ENCODE results near the gene MRPS14. TPM values are rescaled to one million over a fixed set of nuclear protein-coding genes. Genes with fewer than 3 reads are reported as not detected.

MRPS14 gene
- total RNA-seq, 1 donor from 2014 or later, result 20.3 TPM

GRCh38 chr1:175009532-175009931, 13.7 kb downstream of the MRPS14 start:
- no peak overlapping the region for H3K4me2 ChIP-seq (ENCODE audit: low read length)
- H3K27ac ChIP-seq (ENCODE audit: low read depth, low read length), result no peak overlapping the region
- no peaks in the 10 kb centered on the region for H3K9me3 ChIP-seq (ENCODE audit: insufficient read depth, low read depth, low read length)
- peaks cover 39% of the 10 kb centered on the region for H3K79me2 ChIP-seq (ENCODE audit: insufficient read depth, low read length)
- H3K36me3 ChIP-seq (ENCODE audit: insufficient read depth, low read length), result peaks cover 47% of the 10 kb centered on the region
- no peaks in the 10 kb centered on the region for H3K9me3 Mint-ChIP-seq (ENCODE audit: unreplicated experiment)
- peaks cover 5% of the 10 kb centered on the region for H3K4me1 ChIP-seq (ENCODE audit: insufficient read depth, low read length)
- H3K27ac Mint-ChIP-seq (ENCODE audit: unreplicated experiment), result no peak overlapping the region
- H3K27me3 ChIP-seq (ENCODE audit: insufficient read depth, low read length), result no peaks in the 10 kb centered on the region
- H2AFZ ChIP-seq (ENCODE audit: low read depth, low read length), result no peak overlapping the region
- H3K9ac ChIP-seq (ENCODE audit: low read length), result no peak overlapping the region
- peaks cover 4% of the 10 kb centered on the region for H3K4me1 Mint-ChIP-seq (ENCODE audit: low read depth, unreplicated experiment)
- DNase-seq (ENCODE audit: low read depth), result no peak
- H3K27me3 Mint-ChIP-seq (ENCODE audit: low read depth, unreplicated experiment), result no peaks in the 10 kb centered on the region
- peaks cover 11% of the 10 kb centered on the region for H4K20me1 ChIP-seq (ENCODE audit: insufficient read depth, low read length)
- H3K4me3 Mint-ChIP-seq (ENCODE audit: unreplicated experiment), result no peak overlapping the region
- peaks cover 8% of the 10 kb centered on the region for H3K36me3 Mint-ChIP-seq (ENCODE audit: low read depth, unreplicated experiment)
- no peak overlapping the region for H3K4me3 ChIP-seq (ENCODE audit: insufficient read depth, low read depth, low read length)
- no peak for FAIRE-seq
- TF ChIP-seq, protein P1, sequence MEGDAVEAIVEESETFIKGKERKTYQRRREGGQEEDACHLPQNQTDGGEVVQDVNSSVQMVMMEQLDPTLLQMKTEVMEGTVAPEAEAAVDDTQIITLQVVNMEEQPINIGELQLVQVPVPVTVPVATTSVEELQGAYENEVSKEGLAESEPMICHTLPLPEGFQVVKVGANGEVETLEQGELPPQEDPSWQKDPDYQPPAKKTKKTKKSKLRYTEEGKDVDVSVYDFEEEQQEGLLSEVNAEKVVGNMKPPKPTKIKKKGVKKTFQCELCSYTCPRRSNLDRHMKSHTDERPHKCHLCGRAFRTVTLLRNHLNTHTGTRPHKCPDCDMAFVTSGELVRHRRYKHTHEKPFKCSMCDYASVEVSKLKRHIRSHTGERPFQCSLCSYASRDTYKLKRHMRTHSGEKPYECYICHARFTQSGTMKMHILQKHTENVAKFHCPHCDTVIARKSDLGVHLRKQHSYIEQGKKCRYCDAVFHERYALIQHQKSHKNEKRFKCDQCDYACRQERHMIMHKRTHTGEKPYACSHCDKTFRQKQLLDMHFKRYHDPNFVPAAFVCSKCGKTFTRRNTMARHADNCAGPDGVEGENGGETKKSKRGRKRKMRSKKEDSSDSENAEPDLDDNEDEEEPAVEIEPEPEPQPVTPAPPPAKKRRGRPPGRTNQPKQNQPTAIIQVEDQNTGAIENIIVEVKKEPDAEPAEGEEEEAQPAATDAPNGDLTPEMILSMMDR (IDR thresholded peaks at IDR 0.05; ENCODE audit: insufficient read depth, low read depth, low read length), result no peak
- no peak for TF ChIP-seq EZH2 (IDR thresholded peaks at IDR 0.05; ENCODE audit: insufficient read depth, low read length)

GRCh38 chr1:175005085-175005783, 18.0 kb downstream of the MRPS14 start:
- DNase-seq (ENCODE audit: low read depth), result peak; percentile 59
- H3K27ac Mint-ChIP-seq (ENCODE audit: unreplicated experiment), result peak overlapping the region; percentile 8

More at GRCh38 chr1:175005085-175005783, 18.0 kb downstream of the MRPS14 start:
- no peaks in the 10 kb centered on the region for H3K27me3 ChIP-seq (ENCODE audit: insufficient read depth, low read length)
- no peak overlapping the region for H3K9ac ChIP-seq (ENCODE audit: low read length)
- Mint-ChIP-seq H3K9me3 (ENCODE audit: unreplicated experiment) (no peaks in the 10 kb centered on the region), H3K4me1 (ENCODE audit: low read depth, unreplicated experiment) (peaks cover 12% of the 10 kb centered on the region), H3K36me3 (ENCODE audit: low read depth, unreplicated experiment) (peaks cover 4% of the 10 kb centered on the region), H3K27me3 (ENCODE audit: low read depth, unreplicated experiment) (no peaks in the 10 kb centered on the region), H3K4me3 (ENCODE audit: unreplicated experiment) (no peak overlapping the region)
- peaks cover 4% of the 10 kb centered on the region for H3K4me1 ChIP-seq (ENCODE audit: insufficient read depth, low read length)
- no peak overlapping the region for H3K27ac ChIP-seq (ENCODE audit: low read depth, low read length)
- FAIRE-seq, result no peak
- no peak overlapping the region for H2AFZ ChIP-seq (ENCODE audit: low read depth, low read length)
- no peak overlapping the region for H3K4me2 ChIP-seq (ENCODE audit: low read length)
- H3K79me2 ChIP-seq (ENCODE audit: insufficient read depth, low read length), result peaks cover 79% of the 10 kb centered on the region
- peaks cover 17% of the 10 kb centered on the region for H3K36me3 ChIP-seq (ENCODE audit: insufficient read depth, low read length)
- H4K20me1 ChIP-seq (ENCODE audit: insufficient read depth, low read length), result peaks cover 26% of the 10 kb centered on the region
- H3K4me3 ChIP-seq (ENCODE audit: insufficient read depth, low read depth, low read length), result no peak overlapping the region
- TF ChIP-seq EZH2 (IDR thresholded peaks at IDR 0.05; ENCODE audit: insufficient read depth, low read length), result no peak
- TF ChIP-seq, protein P1 (IDR thresholded peaks at IDR 0.05; ENCODE audit: insufficient read depth, low read depth, low read length), result no peak
- no peaks in the 10 kb centered on the region for H3K9me3 ChIP-seq (ENCODE audit: insufficient read depth, low read depth, low read length)
